Mucosa of gallbladder (tissue), 1 donor: Measurements from ENCODE around the gene FADS1. TPM values are rescaled to one million over a fixed set of nuclear protein-coding genes. Genes with fewer than 3 reads are reported as not detected.

Source experiments
- DNase-seq: peaks from one replicate; pipeline ENCODE4 v3.0.0-alpha.2; 2020; ENCODE audit warnings: low spot score
- total RNA-seq: library from RNA; stranded (reverse); gene quantifications from one replicate; pipeline ENCODE4 v1.2.1, GENCODE V29; 2021
- donor health status: DM: no; HTN: no; CAD: no.

Gene FADS1
- 23.4 TPM for total RNA-seq

DNA sequence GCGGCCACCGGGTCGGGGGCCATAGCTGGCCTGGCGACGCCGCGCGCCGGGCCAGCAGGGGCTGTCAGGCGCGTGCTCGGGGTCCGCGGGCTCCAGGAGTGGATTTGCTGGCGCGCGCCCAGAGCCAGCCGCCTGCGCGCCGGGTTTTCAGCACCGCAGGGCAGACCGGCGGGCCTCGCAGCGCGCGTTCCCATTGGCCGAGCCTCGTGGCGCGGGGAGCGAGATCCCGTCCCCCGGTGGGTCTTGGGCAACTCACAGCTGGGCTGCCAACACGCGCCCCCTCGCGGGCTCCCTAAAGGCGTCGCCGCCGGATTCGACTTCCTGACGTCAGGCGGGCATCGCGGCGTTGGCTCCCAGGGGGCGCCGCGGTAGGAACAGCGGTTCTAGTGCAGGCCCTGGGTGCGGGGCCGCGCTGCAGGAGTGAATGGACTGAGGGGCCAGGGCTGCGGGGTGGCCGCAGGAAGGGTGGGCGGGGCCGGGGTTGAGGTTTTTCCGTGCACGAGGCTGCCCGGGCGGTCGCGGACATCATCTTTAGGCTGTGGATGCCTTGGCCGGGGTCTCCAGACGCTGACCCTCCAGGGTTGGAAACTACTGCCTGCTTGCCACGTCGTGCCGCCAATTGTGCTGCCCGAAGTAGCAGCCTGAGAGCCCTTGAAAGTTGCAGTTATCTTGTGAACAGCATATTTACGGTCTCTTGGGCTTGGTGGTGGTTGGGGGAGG lies at the start of gene FADS1:
Gene FADS1, minus strand, starts transcription at position 268 of the 720 bp plus-strand sequence. Its CDS starts 74 bp downstream, at position 194.
- peak; percentile 86 for DNase-seq

DNA sequence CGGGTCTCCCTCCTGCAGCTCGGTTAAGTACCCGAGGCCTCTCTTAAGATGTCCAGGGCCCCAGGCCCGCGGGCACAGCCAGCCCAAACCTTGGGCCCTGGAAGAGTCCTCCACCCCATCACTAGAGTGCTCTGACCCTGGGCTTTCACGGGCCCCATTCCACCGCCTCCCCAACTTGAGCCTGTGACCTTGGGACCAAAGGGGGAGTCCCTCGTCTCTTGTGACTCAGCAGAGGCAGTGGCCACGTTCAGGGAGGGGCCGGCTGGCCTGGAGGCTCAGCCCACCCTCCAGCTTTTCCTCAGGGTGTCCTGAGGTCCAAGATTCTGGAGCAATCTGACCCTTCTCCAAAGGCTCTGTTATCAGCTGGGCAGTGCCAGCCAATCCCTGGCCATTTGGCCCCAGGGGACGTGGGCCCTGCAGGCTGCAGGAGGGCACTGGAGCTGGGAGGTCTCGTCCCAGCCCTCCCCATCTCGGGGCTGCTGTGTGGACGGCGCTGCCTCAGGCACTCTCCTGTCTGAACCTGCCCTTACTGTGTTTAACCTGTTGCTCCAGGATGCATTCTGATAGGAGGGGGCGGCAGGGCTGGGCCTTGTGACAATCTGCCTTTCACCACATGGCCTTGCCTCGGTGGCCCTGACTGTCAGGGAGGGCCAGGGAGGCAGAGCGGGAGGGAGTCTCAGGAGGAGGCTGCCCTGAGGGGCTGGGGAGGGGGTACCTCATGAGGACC lies 49.6 kb upstream of the FADS1 start:
- DNase-seq, result no peak

DNA sequence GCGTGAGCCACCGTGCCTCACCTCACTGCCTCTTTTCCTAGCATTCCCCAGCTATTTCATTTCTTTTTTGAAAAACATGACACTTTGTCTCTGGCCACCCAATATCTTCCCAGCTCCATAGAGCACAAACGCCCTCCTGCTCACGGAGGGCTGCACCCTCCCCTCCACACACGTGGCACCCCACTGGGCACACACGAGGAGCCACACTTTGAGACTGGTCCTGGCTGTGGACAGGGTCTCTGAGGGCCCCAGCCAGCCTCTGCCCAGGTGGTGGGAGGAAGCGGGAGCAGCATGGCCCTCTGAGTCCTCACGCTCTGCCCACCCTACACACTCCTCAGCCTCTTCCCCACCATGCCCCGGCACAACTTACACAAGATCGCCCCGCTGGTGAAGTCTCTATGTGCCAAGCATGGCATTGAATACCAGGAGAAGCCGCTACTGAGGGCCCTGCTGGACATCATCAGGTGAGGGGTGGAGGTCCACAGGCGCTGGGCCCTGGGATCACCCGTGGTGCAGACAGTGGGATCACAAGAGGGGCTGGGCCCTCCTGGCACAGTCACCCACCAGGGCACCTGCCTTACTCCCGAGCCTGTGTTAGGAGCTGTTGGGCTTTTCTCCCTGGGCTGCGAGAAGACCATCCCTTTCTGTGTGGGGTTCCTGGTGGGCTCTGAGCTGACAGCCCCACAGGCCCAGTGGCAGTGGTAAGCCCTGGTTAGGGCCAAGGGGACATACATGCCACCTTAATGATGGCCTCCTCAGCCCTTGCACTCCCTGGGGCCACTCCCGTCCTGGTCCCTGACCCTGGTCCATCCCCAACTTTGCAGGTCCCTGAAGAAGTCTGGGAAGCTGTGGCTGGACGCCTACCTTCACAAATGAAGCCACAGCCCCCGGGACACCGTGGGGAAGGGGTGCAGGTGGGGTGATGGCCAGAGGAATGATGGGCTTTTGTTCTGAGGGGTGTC lies 48.3 kb upstream of the FADS1 start:
- DNase-seq, result no peak

DNA sequence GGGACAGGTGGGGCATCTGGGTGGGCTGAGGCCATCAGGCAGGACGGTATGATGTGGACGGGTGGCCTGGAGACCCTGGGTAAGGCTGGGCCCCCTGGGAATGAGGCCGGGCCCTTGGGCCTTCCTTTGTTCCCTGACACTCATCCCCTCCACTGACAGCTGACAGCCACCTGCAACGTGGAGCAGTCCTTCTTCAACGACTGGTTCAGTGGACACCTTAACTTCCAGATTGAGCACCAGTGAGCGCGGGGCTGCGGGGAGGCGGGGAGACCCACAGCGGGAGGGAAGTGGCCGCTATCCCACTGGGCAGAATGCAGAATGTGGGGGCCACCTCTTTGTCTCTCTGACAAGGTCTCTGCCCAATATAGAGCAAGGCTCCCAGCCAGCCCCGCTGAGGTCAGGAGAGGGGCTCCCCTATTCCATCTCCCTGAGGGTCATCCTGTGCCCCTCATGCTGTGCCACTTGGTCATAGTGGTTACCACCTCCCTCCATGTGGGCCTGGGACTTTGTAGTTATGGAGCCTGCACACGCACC lies 46.8 kb upstream of the FADS1 start:
- no peak for DNase-seq

DNA sequence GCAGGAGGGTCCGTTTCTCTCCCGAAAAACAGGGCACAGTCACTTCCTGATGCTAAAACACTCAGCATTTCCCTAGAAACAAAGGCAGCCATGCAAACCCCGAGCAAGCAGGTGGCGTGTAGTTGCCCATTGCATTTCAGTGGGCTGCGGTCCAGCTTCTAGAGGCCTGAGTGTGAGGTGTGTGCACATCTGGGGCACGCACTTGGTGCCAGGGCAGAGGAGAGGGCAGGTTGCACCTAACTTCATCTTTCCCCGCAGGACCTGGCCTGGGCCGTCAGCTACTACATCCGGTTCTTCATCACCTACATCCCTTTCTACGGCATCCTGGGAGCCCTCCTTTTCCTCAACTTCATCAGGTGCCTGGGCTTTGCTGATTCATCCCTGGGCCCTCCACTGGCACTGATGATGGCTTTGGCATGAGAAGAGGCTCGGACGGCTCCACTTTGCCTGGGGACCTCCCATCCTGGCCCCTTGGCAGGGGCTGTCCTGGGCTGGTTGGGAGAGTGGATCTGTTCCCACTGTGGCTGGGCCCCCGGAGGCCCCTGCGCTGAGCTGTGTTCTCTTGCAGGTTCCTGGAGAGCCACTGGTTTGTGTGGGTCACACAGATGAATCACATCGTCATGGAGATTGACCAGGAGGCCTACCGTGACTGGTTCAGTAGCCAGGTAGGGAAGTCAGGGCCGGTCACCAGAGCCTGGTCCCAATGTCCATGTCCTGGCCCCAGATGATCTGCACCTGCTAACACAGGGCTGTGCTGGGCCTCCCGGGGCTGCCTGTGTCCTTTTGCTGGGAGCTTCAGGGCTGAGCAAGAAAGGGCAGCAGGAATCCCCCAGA lies 46.1 kb upstream of the FADS1 start:
- DNase-seq, result no peak

DNA sequence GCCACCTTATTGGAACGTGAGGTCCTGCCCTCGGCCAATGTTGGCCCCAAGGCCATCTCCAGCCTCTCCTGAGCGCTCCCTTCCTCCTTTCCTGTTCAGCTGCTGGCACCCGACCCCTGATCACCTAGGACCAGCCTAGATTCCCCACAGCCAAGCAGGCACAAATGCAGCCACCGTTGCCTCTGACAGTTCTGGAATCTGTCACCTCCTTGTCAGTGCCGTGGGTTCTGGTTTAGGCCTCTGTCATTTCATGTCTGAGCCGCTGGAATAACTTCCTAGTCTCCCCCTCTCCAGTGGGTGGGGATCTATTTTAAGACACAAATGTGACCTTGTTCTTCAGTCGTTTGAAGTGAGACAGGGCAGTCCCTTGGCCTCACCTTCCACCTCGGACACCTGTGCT lies 44.8 kb upstream of the FADS1 start:
- no peak for DNase-seq

DNA sequence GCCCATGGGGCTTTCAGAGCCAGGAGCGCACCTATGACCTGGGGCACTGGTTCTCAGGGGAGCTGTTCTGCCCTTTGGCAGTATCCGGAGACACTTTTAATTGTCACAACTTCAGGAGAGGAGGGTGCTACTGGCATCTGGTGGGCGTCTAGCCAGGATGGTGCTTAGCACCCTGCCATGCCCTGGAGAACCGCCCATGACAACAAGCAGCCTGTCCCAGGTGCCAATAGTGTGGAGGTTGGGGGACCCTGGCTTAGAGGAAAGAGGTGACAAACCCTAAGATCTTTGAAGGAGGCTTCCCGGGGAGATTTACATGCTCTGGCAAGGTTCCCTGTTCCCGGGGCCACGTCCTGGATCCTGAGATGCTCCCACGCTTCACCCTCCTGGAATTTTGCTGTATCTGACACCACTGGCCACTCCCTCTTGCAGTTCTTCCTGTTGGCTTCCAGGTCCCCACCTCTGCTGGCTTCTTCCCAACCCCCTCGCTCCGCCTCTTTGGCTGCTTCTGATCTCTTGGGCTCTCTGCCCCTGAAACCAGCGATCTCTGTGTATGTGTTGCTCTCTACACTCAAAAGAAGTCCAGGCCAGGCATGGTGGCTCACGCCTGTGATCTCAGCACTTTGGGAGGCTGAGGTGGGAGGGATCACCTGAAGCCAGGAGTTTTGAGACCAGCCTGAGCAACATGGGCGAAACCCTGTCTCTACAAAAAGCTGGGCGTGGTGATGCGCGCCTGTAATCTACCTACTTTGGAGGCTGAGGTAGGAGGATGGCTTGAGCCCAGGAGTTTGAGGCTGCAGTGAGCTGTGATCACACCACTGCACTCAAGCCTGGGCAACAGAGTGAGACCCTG lies 43.5 kb upstream of the FADS1 start:
- DNase-seq, result peak; percentile 69

DNA sequence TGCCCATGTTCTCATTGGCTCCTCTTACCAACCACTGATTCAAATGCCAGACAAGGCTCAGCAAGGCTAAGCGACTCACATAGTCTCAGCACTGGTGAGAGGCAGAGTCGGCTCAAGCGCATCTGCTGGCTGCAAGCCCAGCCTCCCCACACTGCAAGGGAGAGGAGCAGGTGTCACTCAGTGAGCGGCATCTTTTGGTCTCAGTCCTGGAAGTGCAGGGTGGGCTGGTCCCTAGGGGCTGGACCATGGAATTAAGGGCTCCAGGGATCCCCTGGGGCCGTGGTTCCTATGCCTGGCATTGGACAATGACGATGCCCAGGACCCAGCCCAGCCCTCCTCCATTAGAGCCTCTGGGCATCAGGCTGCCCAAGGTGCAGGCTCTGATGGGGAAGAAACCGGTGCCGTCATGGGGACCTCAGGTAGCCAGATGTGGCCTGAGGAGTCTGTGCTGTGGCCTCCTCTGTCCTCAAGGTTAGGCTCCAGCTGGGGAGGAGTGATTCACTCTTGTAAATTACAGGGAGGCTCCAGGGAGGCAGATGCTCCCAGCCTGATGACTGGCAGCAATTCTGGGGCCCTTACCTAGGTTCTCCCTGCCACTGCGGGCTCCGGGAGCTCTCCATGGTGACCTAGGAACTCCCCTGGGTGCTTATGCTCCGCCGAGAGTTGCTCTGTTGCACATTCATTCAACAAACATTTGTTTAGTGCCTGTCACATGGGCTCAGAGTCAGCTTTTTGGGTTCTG lies 39.3 kb upstream of the FADS1 start:
- no peak for DNase-seq

DNA sequence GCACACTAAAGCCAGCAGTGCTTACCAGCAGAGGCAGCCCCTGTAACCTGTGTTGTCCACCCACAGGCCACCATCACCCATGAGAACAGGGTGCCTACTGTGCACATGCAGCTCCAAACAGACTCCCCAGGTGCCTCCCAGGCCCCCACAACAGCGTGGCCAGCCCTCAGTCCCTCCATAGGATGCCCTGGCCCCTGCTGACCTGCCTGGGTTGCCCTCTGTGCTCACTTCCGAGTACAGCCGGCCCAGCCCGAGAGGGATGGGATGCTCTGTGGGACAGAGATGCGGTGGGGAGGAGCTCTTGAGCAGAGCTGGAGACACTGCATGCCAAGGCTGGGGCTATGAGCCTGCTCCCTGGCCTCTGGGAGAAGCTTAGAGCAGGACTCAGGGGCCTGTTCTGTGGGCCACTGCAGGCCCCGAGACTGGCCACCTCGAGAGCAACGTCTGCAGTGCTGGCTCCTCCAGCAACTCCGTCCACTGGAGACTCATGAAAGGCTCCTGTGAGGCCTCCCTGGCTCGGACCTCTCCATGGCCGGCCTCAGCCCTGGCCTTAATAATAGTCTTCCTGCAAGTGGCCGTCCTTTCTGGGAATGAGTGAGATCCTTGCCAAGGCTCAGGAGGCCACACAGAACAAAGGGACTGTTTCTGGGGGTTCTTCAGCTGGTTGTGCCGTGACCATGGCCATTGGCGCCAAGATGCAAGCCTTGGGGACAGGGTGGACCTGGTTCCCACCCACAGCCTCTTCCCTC lies 38.3 kb upstream of the FADS1 start:
- DNase-seq, result no peak

DNA sequence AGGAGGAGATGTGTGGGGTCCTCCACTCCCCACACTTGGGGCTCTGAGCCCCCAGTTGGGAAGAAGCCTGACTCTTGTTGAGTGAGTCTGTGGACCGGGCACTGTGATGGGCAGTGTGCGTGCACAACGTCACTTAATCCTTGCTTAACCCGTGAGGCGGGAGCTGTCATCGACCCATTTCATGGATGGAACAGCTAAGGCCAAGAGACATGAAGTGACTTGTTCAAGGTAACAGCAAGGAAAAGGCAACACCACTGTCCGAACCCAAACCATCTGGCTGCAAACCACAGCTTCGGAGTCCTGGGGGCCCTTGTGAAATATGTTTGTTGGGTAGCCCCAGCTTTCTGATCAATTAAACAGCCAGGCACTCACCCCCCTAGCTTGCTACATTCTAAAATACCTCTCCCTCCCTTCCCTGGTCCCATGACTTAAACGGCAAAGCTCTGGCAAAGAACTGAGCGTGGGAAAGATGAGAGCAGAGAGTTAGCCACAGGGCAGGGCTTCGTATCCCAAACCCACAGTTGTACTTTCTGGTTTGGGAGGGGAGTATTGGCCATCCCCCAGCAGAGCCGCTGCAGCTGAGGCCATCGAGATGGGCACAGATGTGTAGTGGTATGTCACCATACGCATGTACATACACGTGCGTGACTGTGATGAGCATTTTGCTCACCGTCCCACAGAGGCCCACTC lies 37.5 kb upstream of the FADS1 start:
- DNase-seq, result no peak

DNA sequence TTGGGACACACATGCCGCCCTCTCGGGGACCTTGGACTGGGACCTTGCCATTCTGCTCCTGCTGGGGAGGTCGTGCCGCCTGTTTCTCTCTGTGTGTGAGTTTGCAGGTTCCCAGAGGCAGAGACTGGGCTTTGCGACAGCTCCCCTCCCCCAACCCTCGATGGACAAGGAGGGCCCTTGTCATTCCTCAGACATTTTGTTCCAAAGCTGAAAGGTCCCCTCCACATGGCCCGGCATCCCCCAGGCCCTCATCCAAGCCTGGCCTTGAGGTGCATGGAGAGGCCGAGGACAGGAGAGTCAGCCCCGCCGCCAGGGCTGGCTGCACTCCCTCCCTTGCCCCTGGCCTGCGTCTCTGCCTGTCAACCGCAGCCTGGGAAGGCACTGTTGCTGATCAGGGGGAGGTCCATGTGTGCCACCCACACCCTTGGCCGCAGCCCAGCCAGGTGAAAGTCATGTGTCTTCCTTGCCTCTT lies 36.9 kb upstream of the FADS1 start:
- no peak for DNase-seq

DNA sequence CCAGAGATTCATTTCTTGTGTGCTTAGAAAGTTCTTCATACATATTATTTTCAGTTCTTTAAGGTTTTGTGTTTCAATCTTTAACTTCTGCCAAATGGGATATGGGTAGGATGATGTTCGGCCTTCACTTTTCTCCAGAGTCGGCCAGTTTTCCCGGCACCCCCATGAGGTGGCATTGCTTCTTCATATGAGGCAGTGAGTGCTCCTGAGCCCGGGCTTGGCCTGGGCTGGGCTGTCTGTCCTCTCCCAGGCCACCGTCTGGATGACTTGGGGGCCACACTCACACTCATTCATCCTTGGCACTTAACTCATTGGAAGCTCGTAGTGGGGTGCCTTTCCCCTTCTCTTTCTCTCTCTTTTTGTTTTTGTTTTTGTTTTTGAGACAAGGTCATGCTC lies 35.1 kb upstream of the FADS1 start:
- no peak for DNase-seq

DNA sequence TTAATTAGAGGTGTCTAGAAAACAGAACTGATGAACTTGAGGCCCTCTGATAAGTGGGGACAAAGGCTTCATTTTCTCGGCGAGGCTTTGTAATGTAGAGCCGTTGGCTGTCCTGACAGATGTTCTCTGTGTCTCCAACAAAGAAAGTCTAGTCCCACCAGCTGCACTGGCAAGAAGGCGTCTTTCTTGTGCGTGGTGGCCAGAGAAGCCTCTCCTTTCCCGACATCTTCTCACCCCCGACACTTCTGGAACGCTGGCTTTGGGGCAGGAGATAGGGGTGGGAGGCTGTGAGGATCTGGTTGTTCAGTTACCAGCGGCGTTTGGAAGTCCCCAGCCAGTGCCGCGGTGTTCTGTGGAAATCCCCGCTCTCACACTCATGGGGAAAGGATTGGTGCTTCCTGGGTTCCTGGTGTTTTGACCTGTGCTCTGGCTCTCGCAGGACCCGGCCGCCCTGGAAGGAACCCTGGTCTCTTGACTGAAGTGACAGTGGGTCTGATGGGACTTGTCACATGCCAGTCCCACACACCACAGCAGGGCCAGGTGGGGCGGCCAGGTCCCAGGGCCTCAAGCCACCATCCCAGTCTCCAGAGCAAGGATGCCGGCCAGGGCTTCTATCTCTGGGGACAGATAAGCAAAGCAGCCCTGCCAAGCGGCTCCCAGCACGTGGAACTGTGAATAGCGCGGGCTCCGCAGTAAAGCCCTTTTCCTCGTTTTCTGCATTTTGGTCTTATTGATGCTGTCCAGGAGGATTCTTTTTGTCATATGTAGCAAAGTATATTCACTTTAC lies 34.5 kb upstream of the FADS1 start:
- DNase-seq, result no peak

DNA sequence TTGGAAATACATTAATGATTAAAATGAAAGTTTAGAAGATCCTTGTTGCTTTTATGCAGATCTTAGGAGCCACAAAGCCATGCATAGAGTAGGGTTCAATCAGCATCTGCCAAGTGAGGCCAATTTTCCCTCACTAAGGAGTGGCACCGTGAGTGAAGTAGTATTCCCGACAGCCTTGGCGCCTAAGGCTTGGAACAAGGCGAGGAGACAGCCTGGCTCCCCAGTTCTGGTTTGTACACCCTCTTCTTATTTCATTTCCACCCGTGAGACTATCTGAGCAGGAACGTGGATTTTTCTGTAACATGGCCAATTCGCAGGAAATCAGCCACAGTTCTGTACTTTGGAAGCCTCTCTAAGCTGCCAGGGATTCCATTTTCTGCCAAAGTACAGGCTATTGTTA lies 33.9 kb upstream of the FADS1 start:
- DNase-seq, result no peak

DNA sequence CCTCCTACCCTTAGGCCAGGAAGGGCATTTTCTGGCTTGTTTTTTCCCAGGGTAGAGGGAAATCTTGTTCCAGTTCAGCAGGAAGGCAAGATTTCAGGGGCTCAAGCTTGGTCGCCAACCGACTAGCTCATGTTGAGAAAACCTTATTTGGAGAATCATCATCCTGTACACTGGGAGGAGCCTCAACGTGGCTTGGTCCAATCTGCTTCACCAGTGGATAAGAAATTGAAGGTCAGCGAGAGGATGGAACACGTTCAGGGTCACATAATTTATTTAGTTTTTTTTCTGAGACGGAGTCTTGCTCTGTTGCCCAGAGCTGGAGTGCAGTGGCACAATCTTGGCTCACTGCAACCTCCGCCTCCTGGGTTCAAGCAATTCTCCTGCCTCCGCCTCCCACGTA lies 31.8 kb upstream of the FADS1 start:
- DNase-seq, result no peak

DNA sequence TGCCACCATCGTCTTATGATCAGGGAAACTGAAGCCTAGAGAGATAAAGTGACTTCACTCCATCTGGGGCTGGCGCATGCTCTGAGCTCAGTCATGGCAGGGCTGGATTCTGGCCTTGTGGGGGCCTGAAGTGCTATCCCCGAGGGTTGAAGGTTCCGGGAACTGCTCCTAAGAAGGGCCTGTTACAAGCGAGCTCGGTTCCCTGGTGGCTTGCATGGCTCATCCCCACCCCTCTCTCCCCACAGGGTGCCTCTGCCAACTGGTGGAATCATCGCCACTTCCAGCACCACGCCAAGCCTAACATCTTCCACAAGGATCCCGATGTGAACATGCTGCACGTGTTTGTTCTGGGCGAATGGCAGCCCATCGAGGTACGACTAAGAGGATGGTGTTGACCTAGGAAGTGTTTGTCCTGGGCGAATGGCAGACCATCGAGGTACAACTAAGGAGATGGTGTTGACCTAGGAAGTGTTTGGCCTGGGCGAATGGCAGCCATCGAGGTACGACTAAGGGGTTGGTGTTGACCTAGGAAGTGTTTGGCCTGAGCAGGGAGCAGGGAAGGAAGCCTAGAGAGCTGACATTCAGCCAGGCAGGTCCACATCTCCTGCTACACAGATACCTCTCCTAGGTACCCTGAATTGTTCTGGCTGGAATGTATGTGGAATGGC lies 31.2 kb upstream of the FADS1 start:
- no peak for DNase-seq
